HG02885 (cell line): Measurements from ENCODE around the gene FOXC1.

ENCODE experiments used
- ATAC-seq: cut with Tn5 transposase; IDR thresholded peaks from one replicate; pipeline ENCODE4 v1.9.1; 2021; ENCODE audit warnings: mild to moderate bottlenecking; ENCODE audit not compliant: unreplicated experiment, poor library complexity

FOXC1 gene

DNA sequence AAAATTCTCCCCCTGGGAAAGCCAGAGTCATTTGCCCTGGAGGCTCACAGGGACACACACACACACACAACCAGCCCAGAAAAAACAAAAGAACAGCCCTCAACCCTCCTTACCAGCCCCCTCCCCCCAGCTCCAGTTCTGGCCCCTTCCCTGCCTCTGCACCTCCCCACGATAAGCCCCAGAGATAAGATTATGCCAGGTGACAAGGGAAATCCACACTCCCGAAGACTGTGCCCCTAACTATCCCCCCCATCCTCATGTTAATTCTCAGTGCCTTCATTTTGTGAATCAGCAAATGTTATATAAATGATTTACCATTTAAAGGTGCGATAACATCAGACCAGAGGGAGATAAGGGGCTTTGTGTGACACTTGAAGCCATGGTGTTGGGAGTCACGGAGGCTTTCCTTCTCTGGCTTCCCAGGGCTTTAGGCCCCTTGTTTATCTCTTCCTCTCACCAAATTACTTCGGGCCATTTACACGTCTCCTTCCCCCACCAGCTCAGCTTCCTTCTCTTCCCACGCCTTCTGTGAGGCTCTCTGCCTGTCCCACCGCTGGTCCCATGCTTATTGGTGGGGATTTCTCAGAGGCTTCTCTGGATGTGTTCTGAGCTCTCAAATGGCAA, 12.5 kb upstream of the FOXC1 start:
- ATAC-seq = no peak

DNA sequence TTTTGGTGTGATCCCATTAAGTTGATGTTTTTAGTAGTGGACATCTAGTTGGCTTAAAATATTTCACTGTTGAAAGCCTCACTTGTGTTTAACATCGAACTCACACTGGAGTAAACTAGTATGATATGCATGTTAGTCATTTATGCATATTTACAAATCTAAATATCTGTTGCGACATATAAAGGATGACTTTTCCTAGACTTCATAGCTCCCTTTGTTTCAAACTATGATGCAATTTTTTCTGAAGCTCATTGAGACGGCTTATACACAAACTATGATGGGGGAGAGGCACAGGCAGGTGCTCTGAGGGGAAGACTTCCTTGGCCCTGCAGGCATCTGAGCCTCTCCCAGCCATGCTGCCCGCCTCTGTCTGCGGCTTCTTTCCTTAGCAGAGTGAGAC, 11.8 kb upstream of the FOXC1 start:
- ATAC-seq = no peak

DNA sequence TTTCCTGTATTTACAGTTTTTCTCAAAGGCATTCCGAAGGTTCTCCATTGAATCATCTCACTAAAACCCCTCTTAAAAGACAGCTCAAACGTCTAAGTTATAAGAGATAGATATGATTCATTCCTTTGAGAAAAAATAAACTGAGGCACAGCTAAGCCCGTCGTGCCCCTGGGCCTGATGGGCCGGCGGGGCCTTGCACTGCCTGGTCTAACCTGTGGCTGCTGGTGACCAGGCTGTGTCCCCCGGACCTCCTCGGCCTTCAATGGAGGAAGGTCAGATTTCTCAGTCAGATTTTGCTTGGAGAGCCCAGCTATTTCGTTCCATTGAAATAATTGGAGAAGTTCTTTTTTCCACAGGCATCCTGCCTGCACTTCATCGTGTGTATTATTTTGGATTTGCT, 11.3 kb upstream of the FOXC1 start:
- no peak for ATAC-seq

DNA sequence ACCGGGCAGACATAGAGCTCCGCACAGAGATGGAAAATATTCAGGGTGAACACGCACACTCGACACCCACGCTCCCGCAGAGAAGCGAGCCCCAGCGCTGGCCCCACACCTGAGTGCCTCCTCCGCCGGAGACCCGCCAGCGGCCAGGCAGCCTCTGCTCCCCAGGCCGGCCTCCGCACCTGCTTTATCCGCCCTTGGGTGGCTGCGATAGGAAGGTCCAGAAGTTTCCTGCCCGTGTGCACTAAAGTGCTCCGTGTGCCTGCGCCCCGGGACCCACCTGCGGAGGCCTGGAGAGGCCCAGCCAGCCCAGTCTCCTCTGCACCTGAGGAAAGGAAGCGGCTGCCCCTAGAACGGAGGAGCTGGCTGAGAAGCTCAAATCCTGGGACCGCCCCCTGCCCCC, 10.8 kb upstream of the FOXC1 start:
- no peak for ATAC-seq

DNA sequence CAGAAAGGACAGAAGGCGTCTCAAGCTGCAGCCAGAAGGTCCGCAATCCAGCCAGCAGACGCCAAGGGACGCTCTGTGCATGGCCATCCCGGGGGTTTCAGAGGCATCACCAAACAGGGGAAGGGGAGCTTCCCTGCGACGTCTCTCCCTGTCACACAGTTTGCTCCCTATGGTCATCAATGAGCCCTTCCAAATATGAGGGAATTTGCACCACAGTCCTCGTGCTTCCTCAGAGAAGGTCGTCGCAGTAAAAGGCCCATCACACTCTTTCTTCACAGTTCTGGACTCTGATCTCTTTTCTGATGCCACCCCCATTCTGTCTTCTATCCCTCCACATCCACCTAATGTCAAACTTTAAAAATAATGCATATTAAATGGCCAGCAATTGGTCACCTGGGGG, 10.2 kb upstream of the FOXC1 start:
- no peak for ATAC-seq

DNA sequence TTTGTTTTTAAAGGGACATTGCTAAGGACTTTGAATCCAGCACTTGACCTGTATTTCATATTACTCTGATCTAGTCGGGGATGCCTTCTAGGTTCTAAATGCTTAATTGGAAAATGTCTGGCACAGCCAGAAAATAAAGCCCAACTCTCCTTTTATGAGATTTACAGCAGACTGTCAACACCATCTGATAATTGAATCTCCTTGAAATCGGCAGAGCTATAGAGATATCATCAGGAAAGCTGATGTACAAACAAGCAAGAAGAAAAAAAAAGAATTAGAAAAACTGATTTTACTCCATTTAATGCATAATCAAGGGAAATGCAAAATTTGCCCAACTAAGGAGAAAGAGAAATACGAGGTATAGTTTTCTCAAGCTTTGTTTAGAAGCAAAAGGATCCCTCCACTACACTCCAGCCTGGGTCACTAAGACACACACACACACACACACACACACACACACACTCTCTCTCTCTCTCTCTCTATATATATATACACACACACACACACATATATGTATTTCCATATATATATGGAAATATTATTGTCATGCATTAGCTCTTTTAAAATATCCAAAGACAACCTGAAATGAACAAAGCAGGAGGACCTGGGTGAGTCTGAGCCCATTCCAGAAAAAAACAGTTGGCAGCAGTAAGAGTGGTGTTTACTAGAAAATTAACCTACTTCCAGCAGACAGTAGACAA, 9.5 kb upstream of the FOXC1 start:
- ATAC-seq = no peak

DNA sequence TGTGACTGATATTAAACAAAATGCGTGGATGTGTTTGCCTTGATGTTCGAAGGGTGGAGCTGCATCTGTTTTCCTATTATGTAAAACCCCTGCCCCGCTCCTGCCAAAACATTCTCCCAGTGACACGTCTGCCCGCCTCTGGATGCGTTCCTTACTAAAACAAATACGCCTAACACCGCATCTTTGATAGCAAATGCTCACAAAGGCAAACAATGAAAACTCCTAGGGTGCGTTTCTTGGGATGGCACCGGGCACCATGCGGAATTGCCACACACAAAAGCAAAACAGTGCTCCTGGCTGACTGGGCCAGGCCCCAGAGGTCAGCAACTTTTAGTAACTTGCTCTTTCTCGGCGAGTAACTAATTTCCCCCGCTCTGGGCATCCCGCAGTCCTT, 9.0 kb upstream of the FOXC1 start:
- ATAC-seq = no peak

DNA sequence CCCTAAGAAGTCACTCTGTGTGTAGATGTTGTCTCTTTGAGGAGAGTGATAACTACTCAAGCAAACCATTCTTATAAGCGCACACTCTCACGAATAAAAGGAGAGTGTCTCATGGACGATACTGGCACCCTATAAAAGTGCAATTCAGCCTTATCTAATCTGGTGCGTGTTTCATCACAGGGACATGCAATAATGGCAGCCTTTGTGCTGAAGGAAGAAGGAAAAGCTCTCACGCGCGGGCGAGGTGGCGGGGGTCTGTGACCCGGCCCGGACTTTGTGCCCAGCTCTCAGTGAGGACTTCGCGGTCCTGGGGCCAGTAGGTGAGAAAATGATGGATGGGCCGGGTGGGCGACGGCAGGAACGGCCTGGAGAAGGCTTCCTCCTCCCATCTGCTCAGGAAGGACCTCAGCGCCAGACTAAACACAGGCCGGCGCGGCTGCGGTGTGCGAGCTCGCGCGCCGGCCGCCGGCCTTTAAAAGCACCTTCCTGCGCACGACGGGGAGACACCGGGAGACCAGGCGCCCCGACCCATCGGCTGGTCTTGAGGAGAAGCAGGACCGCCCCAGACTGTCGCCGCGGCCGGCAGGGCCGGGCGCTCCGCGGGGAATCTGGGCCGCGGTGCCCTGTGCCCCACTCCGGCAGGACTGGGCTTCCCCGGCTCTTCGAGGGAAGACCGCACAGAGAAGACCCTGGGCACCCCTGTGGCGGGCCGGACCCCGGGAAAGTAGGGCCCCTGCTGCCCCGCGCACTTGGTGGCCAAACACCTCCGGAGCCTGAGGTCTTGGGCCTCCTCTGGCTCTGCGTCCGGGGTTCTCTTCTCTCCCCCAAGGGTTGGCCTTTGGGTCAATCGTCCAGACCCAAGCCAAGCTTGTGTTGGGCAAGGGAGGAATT, 8.3 kb upstream of the FOXC1 start:
- no peak for ATAC-seq

DNA sequence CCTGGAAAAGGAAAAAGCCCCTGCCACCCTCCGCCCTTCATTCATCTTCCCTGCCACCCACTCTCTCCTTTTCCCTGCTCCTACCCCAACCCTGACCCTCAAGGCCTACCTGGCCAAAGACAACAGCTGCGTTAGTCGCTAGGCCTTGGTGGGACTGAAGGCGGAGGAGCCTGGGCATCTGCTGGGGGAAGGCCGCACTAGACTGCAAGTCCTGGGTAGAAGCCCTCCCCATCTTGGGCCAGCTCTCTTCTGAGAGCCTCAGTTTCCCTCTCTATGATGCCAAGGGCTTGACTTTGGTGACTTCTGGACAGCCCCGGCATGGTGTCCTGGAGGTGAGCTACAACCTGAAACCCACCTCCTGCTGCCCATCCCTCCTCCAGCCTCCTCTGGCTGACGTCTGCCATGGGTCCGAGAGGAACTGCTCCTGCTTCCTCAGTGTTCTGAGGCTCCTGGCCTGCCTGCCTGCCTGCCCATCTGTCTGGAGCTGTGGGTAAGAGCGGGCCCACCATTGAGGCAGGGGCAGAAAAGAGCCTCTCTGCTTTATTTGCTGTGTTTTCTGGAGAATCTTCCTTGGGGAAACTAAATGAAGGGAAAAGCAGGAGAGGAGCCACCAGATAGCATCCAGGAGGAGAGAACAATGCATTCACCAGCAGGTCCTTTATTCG, 7.5 kb upstream of the FOXC1 start:
- no peak for ATAC-seq

DNA sequence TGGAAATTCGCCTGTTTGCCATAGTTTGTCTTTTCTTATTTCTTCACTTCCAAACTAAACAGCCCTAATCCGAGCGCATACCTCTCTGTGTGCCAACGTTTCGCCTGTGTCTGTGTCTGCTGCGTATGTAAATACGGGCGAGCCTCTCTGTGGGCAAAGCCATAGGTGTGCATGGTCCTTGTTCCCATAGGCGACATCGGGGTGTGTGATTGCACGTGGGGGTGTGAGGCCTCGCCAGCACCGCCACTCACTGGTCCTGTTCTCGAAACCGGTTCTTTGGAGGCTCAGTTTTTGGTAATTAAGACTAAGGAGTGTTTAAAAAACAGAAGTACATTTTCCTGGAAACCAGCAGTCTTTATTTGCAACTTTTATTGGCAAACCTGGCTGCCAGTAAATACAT, 6.0 kb upstream of the FOXC1 start:
- no peak for ATAC-seq

DNA sequence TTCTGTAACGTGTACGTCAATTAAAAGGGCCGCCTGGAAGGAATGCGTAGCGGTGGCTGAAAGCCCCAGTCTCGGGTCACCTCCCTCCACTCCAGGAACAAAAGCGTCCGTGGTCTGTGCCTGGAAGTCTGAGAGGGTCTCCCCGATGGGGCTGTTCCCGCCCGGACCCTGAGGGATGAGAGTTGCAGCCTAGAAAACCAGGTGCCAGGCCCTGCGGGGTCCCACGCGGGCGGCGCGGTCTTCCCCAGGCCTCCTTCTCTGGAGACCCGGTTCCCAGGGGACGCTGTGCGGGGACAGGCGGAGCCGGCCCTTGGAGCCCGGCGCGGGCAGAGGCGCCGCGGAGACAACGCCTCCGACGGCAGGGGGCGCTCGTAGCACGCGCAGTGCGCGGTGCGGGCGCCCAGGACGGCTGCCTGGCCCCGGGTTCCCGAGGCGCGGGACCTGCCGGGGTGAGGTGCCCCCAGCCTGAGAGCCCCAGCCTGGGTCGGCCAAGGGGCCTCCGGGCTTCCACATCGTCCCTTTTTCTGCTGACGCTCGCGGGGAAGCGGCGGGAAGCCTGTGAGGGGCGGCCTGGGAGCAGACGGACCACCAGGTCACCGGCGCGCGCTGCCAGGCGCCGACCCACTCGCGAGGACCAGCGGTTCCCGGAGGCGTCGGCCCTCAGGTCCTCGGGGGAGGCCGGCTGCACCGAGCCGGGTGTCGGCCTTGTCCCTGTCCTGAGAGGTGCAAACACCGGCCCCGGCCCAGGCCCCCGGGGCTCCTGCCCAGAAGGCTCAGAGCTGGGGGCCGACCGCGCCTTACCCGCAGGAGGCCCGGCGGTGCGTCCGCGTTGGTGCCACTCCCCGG, 5.3 kb upstream of the FOXC1 start:
- peak; percentile 74 for ATAC-seq

DNA sequence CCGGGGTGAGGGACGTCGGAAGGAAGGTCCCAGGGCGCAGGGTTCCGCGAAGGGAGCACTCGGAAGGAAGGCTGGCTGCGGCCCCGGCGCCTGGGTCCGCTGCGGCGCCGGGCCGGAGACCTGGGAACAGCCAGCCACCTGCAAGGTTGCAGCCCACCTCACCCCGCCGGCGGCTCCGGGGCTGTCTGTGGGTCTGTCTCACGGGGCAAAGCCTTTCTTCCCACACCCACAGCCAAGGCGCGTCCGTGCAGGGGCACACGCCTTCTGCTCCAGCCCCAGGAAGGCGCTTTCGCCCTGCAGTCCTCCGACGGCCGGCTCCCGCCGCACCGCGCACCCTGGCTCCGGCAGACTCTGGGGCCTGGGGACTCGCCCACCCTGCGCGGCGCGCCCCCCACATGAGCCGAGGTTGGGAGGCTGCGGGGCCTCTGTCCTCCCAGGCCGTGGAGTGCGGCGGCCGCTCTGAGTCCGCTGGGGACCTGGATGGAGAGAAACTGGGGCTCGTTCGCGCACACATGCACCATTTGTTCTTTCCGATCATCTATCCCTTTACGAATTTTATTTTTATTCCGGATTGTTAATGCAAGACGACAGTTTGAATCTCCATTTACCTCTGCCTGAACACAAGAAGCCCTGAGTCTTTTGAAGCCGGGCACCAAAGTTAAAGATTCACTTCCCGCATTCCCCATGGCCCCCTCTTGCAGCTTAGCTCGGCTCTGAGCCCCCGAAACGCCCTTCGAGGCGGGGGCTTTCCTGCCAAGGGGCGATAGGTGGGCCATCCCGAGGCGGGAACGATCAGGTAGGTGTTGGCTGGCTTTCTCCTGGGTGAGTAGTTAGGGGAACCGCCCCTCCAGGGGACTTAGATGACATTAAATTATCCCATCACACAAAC, 4.5 kb upstream of the FOXC1 start:
- ATAC-seq = no peak

DNA sequence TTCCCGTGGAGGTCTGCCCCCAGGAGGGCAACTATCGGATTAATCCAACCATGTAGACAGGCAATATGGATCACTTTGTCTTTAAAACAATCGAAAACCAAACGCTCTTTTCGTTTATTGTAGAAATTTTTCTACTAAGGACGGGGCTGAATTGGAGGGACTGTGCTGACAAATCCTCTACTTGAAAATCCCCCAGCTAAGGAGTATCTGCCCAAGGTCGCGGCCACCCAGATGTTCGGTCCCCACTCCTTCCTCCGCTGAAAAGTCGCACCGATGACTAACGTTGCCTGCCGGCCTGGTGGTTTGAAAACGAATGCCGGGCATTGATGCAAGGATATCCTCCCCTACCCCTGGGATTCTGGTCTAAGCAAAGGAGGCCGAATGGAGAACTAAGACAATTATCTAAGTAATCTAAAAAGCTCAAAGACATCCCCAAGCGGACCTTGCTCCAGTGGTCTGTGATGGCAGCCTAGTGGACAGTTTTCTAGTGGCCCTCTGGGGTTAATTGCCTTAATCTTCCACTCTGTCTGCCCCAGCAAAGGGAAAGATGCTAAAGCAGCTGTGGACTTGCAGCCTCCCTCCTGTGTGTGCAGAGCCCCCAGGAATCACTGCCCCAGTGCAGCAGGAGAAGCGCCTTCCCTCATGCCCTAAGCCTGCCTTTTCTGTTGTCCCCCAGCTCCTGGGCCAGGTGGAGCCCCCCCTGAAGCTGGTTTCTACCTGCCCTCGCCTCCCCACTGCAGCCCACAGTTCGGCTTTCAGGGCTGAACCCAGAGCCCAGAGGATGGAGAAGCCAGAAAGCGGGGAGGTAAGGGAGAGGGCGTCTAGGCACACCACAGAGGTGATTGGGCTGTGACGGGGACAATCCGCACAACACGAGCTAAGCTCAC, 3.6 kb upstream of the FOXC1 start:
- no peak for ATAC-seq

DNA sequence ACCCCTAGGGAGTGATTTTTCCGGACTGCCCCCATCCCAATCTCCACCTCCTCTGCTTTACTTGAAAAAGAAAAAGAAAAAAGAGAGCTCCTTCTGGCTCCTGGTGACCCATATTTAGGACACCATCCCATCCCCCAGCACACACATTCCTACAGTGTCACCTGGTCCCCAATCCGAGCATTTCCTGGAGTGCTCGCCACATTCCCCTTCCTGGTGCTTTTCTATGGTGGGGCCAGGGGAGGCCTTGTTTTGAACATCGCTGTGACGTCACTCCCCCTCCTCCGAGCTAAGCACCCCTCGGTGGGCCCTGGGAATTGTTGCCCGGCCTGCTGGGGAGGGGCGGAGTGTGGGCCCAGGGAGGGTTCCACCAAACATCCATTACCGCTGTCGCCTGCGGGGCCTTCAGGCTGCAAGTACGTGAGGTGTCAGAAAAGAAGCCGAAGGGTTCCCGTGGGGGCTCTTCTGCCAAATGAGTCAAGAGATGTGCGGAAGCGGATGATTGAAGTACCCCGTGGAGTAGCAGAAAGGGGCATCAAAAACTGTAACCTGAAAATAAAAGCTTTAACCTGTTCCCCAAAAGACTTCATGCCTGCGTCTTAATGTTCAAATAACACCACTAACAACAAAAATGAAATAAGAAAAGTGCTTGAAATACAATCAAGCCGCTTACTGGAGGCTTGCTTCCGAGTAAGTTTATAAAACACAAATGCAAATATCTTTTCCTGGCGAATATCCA, 2.8 kb upstream of the FOXC1 start:
- no peak for ATAC-seq

DNA sequence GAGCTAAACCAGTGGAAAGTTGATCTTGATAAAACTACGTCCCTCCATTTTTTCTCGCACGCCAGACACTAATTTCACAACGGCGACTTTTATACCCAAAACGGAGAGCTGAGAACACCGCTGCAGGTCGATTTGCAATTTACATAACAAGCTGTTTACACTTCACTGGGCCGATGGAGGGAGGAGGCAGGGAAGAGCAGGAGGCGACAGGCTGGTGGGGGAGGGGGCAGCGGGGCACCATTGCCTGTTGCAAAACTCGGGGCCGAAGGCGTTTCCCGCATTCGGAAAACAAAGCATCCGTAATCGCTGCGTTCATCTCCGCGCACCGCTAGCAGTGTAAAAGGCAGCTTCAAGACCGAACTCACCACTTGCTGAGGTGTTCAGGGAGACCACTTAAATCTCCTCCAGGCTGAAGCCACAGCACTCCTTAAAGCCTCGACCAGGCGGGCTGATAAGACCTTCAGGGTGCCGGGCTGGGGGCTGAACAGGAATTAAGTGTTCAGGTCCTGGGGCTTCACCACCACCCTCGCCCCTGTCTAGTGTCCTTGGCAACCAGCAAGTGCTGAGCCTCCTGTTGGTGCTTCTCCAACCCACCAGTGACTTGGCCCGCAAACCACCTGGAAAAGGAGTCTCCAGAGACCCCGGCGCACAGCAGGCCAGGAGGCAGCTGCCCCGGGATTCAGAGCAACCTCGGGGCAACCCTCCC, 2.0 kb upstream of the FOXC1 start:
- ATAC-seq = no peak

DNA sequence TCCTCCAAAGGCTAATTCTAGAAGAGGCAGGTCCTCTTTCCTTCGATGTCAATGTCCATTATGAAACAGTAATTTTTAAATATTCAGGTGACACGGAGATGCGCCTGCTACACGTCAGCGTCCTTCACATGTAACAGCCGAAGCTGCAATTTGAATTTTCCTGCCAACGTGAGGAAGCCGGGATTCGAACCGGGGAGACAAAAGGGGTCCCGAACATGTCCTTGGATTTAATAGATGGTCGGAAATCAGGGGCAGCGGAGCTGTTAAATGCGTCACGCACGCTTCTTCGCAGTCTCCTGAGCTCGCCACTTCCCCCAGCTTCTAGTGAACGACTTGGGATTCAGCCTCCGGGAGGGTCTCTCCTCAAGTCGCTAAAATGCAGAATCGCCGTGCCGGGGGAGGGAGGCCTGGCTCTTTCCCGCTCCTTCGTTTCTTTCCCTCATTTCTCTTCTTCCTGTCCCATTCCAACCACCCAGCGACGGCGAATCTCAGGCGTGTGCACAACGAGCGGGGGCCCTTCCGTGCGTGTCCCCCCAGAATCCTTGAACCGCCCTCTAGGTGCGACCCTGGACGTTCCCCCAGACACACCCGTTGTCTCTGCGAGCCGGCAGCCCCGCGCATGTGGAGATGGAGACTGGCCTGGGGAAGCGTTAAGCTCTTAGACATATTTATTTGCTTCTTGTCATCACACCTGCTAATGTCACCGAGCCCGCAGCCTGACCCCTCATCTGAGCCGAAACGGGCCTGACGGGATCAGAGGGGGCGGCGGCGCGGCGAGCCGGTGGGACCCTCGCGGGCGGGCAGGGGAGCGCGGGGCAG, 1.3 kb upstream of the FOXC1 start:
- ATAC-seq = no peak
